WTC11 (cell line): ENCODE measurements around the gene CDK9. TPM values are rescaled to one million over a fixed set of nuclear protein-coding genes. Genes with fewer than 3 reads are reported as not detected.

Source experiments
- ATAC-seq: fragments of 200-7000 bp; cut with Tn5 transposase; 2 replicates; pipeline ENCODE4 v1.10.0; 2021; ENCODE audit warnings: mild to moderate bottlenecking, moderate library complexity
- CTCF ChIA-PET: fragments of 300-600 bp; sonication (Branson Sonifier 250); formaldehyde crosslinking; loops from one replicate; lab custom pipeline; 2021; ENCODE audit warnings: antibody characterized with exemption; lab: Charles Lee
- POLR2A ChIA-PET: fragments of 350-600 bp; sonication (Branson Sonifier 250); formaldehyde crosslinking; loops from one replicate; lab custom pipeline; 2021; ENCODE audit warnings: antibody characterized with exemption; lab: Charles Lee
- DNase-seq: peaks from one replicate; pipeline ENCODE4 v3.0.0; 2021; ENCODE audit warnings: low spot score
- H3K27ac Mint-ChIP-seq: 2 replicates; pipeline ENCODE4 v1.8.0; 2021; ENCODE audit warnings: mixed read lengths
- H3K27me3 Mint-ChIP-seq: 2 replicates; pipeline ENCODE4 v1.8.0; 2021; ENCODE audit warnings: low read depth, mild to moderate bottlenecking, moderate library complexity, mixed read lengths
- H3K36me3 Mint-ChIP-seq: 2 replicates; pipeline ENCODE4 v1.8.0; 2021; ENCODE audit warnings: mixed read lengths
- H3K4me1 Mint-ChIP-seq: 2 replicates; pipeline ENCODE4 v1.8.0; 2022; ENCODE audit warnings: mixed read lengths
- H3K4me3 Mint-ChIP-seq: 2 replicates; pipeline ENCODE4 v1.8.0; 2021; ENCODE audit warnings: mild to moderate bottlenecking, moderate library complexity, mixed read lengths
- H3K9me3 Mint-ChIP-seq: 2 replicates; pipeline ENCODE4 v1.8.0; 2021; ENCODE audit warnings: mixed read lengths
- ESRRA ChIP-seq: sonication (generic); formaldehyde crosslinking; IDR thresholded peaks from 2 replicates; pipeline ENCODE4 v1.8.1; 2022; ENCODE audit warnings: mild to moderate bottlenecking, missing genetic modification reagents, borderline replicate concordance
- FOXJ3 ChIP-seq: sonication (generic); formaldehyde crosslinking; IDR thresholded peaks from 2 replicates; pipeline ENCODE4 v1.9.0; 2021; ENCODE audit warnings: missing genetic modification reagents, mild to moderate bottlenecking, borderline replicate concordance
- FOXK1 ChIP-seq: sonication (generic); formaldehyde crosslinking; IDR thresholded peaks from 2 replicates; pipeline ENCODE4 v1.8.0; 2022; ENCODE audit warnings: mild to moderate bottlenecking, moderate library complexity, missing genetic modification reagents
- NFATC4 ChIP-seq: fragments of 250-450 bp; sonication (Bioruptor Pico); IDR thresholded peaks from 2 replicates; pipeline ENCODE4 v1.9.0; 2021; ENCODE audit warnings: mild to moderate bottlenecking
- NFYB ChIP-seq: sonication (generic); formaldehyde crosslinking; conservative IDR thresholded peaks from 2 replicates; pipeline ENCODE4 v1.8.0; 2022; ENCODE audit warnings: low read depth, missing genetic modification reagents
- NR1H2 ChIP-seq: sonication (generic); formaldehyde crosslinking; IDR thresholded peaks from 2 replicates; pipeline ENCODE4 v1.9.0; 2021; ENCODE audit warnings: mild to moderate bottlenecking, moderate library complexity, missing genetic modification reagents
- NR2C2 ChIP-seq: sonication (generic); formaldehyde crosslinking; IDR thresholded peaks from 2 replicates; pipeline ENCODE4 v1.8.0; 2022; ENCODE audit warnings: mild to moderate bottlenecking, missing genetic modification reagents
- TEAD1 ChIP-seq: sonication (generic); formaldehyde crosslinking; IDR thresholded peaks from 2 replicates; pipeline ENCODE4 v1.8.0; 2022; ENCODE audit warnings: mild to moderate bottlenecking, missing genetic modification reagents
- ZNF219 ChIP-seq: sonication (generic); formaldehyde crosslinking; IDR thresholded peaks from 2 replicates; pipeline ENCODE4 v1.8.0; 2023; ENCODE audit warnings: missing genetic modification reagents, mild to moderate bottlenecking, borderline replicate concordance
- ZNF263 ChIP-seq: sonication (generic); formaldehyde crosslinking; IDR thresholded peaks from 2 replicates; pipeline ENCODE4 v1.8.1; 2022; ENCODE audit warnings: low read depth, mild to moderate bottlenecking, moderate library complexity, missing genetic modification reagents
- total RNA-seq: library from RNA; stranded (reverse); gene quantifications from 3 replicates; pipeline ENCODE4 v1.2.3, GENCODE V29; 2021
- TF ChIP-seq, protein P1 (sequence below): sonication (generic); formaldehyde crosslinking; IDR thresholded peaks from 2 replicates; pipeline ENCODE4 v1.8.0; 2022; ENCODE audit warnings: mild to moderate bottlenecking, missing genetic modification reagents
- TF ChIP-seq, protein P2 (sequence below): sonication (generic); formaldehyde crosslinking; IDR thresholded peaks from 2 replicates; pipeline ENCODE4 v1.8.1; 2023; ENCODE audit warnings: mild to moderate bottlenecking, moderate library complexity, missing genetic modification reagents
- TF ChIP-seq, protein P3 (sequence below): sonication (generic); formaldehyde crosslinking; IDR thresholded peaks from 2 replicates; pipeline ENCODE4 v1.8.1; 2023; ENCODE audit warnings: mild to moderate bottlenecking, missing genetic modification reagents, moderate library complexity
- TF ChIP-seq, protein P4 (sequence below): sonication (generic); formaldehyde crosslinking; IDR thresholded peaks from 2 replicates; pipeline ENCODE4 v1.8.1; 2023; ENCODE audit warnings: mild to moderate bottlenecking, missing genetic modification reagents, moderate library complexity
- TF ChIP-seq, protein P5 (sequence below): sonication (generic); formaldehyde crosslinking; conservative IDR thresholded peaks from 2 replicates; pipeline ENCODE4 v1.8.1; 2023; ENCODE audit warnings: mild to moderate bottlenecking, low read depth, missing genetic modification reagents, moderate library complexity
- TF ChIP-seq, protein P6 (sequence below): fragments of 200-600 bp; IDR thresholded peaks from 2 replicates; pipeline ENCODE4 v1.8.0; 2022; ENCODE audit warnings: antibody characterized with exemption
- TF ChIP-seq, protein P7 (sequence below): fragments of 250-450 bp; sonication (Bioruptor Pico); IDR thresholded peaks from 2 replicates; pipeline ENCODE4 v1.9.0; 2021; ENCODE audit warnings: moderate library complexity, mild to moderate bottlenecking, inconsistent platforms, borderline replicate concordance
- TF ChIP-seq, protein P8 (sequence below): sonication (generic); formaldehyde crosslinking; conservative IDR thresholded peaks from 2 replicates; pipeline ENCODE4 v1.8.1; 2022; ENCODE audit warnings: mild to moderate bottlenecking, missing genetic modification reagents

Gene CDK9
- total RNA-seq, 1 experiment from 2014 or later = 111 TPM

DNA sequence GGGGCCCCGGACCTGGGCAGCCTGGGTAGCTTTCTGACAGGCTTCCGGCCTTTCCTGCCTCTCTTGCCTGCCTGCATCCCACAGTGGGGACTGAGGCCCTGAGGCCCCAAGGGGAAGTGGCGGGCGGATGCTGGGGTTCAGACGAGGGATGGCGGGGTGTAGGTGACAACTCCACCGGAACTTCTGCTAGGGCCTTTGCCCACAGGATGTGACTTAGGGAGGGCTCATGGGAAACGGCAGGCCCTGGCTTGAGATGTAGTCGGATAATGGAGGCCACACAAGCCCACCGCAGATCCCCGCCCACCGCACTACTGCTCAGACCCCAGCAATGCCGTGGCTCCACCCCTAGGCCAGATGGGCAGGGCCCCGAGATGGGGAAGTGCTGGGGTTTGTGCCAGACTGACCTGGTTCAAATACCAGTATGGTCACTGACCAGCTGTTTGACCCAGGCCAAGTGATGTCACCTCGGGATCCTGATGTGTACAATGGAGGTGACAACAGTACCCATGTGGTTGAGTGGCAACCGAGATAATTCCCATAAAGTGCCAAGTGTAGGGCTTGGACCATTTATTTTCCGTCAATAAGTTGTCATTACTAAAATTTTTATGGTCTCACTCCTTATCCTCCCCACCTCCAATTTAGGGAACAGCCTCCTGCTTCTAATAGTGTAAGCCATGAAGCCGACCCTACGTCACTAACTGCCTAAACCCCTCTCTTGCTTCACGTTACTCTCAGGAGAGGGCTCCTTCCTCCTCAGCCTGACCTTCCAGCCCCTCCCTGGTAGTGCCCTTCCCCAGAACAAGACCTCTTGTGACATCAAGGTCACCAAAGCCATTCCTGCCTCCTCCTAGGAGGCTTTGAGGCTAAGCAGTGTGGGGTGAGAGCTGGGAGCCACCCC lies 2.5 kb upstream of the CDK9 start (continued):
- no peak for TF ChIP-seq NFYB (CRISPR knock-in tag)
- TF ChIP-seq, protein P1, sequence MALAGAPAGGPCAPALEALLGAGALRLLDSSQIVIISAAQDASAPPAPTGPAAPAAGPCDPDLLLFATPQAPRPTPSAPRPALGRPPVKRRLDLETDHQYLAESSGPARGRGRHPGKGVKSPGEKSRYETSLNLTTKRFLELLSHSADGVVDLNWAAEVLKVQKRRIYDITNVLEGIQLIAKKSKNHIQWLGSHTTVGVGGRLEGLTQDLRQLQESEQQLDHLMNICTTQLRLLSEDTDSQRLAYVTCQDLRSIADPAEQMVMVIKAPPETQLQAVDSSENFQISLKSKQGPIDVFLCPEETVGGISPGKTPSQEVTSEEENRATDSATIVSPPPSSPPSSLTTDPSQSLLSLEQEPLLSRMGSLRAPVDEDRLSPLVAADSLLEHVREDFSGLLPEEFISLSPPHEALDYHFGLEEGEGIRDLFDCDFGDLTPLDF (CRISPR knock-in tag) = no peak

DNA sequence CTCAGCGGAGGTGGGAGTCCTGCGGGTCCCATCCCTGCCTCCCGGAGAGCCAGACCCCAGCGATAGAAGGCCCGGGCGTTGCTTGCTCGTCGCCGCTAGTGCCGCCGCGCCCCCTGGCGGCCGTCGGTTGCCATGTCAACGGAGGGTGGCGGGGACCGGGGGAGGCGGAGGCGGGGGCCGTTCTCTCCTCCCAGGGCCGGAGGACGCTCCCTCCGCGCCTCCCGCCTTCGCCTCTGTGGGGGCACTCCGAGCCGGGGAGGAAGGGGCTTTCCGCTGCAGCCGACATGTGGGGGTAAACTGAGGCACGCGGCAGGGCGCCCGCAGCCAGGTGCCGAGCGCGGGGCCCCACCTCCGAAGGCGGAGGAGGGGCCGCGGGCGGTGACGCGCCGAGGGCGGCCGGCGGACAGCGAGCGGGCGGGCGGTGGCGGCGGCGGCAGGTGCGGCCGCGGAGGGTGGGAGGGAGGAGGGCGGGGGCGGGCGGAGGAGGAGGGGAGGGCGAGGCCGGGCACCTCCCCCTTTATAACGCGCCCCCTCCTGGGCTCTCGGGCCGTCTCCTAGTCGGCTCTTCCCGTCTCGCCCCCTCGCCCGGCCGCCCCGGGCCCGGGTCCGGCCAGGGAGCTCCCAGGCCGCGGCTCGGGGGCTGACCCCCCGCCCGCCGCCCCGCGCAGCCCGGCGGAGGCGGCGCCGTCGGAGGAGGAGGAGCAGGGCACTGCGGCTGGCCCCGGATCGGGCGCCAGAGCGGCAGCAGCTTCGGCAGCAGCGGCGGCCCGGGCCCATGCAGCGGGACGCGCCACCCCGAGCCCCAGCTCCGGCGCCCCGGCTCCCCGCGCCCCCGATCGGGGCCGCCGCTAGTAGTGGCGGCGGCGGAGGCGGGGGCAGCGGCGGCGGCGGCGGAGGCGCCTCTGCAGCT lies 556 bp upstream of the CDK9 start:
- CTCF ChIA-PET = interaction anchor here (0.5 to 2.9 kb wide), 19 partner anchors 9 to 152 kb away, joined by 3 to 38 read pairs (median 4); partner anchors contain the start of genes FPGS, ST6GALNAC4 and TOR2A
- peaks cover 20% of the 10 kb centered on the region for H3K4me1 Mint-ChIP-seq
- no peaks in the 10 kb centered on the region for H3K27me3 Mint-ChIP-seq
- ATAC-seq (peak; percentile 34), DNase-seq (peak; percentile 90)
- H3K9me3 Mint-ChIP-seq = no peaks in the 10 kb centered on the region
- POLR2A ChIA-PET = interaction anchor here (0.7 to 1.2 kb wide), 6 partner anchors 14 to 85 kb away, joined by 3 to 4 read pairs (median 3); no protein-coding TSS in a partner anchor
- no peak overlapping the region for H3K27ac Mint-ChIP-seq
- H3K36me3 Mint-ChIP-seq = peaks cover 36% of the 10 kb centered on the region
- TF ChIP-seq, protein P2, sequence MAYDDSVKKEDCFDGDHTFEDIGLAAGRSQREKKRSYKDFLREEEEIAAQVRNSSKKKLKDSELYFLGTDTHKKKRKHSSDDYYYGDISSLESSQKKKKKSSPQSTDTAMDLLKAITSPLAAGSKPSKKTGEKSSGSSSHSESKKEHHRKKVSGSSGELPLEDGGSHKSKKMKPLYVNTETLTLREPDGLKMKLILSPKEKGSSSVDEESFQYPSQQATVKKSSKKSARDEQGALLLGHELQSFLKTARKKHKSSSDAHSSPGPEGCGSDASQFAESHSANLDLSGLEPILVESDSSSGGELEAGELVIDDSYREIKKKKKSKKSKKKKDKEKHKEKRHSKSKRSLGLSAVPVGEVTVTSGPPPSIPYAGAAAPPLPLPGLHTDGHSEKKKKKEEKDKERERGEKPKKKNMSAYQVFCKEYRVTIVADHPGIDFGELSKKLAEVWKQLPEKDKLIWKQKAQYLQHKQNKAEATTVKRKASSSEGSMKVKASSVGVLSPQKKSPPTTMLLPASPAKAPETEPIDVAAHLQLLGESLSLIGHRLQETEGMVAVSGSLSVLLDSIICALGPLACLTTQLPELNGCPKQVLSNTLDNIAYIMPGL (CRISPR knock-in tag) = 0 out of 2 replicates have a peak, but pooled peaks have one; percentile 32
- TF ChIP-seq, protein P3, sequence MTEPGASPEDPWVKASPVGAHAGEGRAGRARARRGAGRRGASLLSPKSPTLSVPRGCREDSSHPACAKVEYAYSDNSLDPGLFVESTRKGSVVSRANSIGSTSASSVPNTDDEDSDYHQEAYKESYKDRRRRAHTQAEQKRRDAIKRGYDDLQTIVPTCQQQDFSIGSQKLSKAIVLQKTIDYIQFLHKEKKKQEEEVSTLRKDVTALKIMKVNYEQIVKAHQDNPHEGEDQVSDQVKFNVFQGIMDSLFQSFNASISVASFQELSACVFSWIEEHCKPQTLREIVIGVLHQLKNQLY (CRISPR knock-in tag) = no peak
- TF ChIP-seq TEAD1 = no peak
- TF ChIP-seq ZNF263 (CRISPR knock-in tag) = no peak
- TF ChIP-seq, protein P4, sequence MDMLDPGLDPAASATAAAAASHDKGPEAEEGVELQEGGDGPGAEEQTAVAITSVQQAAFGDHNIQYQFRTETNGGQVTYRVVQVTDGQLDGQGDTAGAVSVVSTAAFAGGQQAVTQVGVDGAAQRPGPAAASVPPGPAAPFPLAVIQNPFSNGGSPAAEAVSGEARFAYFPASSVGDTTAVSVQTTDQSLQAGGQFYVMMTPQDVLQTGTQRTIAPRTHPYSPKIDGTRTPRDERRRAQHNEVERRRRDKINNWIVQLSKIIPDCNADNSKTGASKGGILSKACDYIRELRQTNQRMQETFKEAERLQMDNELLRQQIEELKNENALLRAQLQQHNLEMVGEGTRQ (CRISPR knock-in tag) = no peak
- no peak for TF ChIP-seq FOXJ3
- TF ChIP-seq NFATC4 = no peak
- TF ChIP-seq, protein P5, sequence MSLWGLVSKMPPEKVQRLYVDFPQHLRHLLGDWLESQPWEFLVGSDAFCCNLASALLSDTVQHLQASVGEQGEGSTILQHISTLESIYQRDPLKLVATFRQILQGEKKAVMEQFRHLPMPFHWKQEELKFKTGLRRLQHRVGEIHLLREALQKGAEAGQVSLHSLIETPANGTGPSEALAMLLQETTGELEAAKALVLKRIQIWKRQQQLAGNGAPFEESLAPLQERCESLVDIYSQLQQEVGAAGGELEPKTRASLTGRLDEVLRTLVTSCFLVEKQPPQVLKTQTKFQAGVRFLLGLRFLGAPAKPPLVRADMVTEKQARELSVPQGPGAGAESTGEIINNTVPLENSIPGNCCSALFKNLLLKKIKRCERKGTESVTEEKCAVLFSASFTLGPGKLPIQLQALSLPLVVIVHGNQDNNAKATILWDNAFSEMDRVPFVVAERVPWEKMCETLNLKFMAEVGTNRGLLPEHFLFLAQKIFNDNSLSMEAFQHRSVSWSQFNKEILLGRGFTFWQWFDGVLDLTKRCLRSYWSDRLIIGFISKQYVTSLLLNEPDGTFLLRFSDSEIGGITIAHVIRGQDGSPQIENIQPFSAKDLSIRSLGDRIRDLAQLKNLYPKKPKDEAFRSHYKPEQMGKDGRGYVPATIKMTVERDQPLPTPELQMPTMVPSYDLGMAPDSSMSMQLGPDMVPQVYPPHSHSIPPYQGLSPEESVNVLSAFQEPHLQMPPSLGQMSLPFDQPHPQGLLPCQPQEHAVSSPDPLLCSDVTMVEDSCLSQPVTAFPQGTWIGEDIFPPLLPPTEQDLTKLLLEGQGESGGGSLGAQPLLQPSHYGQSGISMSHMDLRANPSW = no peak
- TF ChIP-seq, protein P6, sequence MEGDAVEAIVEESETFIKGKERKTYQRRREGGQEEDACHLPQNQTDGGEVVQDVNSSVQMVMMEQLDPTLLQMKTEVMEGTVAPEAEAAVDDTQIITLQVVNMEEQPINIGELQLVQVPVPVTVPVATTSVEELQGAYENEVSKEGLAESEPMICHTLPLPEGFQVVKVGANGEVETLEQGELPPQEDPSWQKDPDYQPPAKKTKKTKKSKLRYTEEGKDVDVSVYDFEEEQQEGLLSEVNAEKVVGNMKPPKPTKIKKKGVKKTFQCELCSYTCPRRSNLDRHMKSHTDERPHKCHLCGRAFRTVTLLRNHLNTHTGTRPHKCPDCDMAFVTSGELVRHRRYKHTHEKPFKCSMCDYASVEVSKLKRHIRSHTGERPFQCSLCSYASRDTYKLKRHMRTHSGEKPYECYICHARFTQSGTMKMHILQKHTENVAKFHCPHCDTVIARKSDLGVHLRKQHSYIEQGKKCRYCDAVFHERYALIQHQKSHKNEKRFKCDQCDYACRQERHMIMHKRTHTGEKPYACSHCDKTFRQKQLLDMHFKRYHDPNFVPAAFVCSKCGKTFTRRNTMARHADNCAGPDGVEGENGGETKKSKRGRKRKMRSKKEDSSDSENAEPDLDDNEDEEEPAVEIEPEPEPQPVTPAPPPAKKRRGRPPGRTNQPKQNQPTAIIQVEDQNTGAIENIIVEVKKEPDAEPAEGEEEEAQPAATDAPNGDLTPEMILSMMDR = peak; percentile 95
- TF ChIP-seq, protein P7, sequence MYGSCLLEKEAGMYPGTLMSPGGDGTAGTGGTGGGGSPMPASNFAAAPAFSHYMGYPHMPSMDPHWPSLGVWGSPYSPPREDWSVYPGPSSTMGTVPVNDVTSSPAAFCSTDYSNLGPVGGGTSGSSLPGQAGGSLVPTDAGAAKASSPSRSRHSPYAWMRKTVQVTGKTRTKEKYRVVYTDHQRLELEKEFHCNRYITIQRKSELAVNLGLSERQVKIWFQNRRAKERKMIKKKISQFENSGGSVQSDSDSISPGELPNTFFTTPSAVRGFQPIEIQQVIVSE = no peak
- TF ChIP-seq NR1H2 = no peak
- TF ChIP-seq NR2C2 = no peak
- no peak for TF ChIP-seq ZNF219 (CRISPR knock-in tag)
- TF ChIP-seq, protein P8, sequence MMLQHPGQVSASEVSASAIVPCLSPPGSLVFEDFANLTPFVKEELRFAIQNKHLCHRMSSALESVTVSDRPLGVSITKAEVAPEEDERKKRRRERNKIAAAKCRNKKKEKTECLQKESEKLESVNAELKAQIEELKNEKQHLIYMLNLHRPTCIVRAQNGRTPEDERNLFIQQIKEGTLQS (CRISPR knock-in tag) = no peak
- 0 out of 2 replicates have a peak, but pooled peaks have one; percentile 64 for TF ChIP-seq ESRRA (CRISPR knock-in tag)
- TF ChIP-seq FOXK1 (CRISPR knock-in tag) = no peak
- peak overlapping the region; percentile 97 for H3K4me3 Mint-ChIP-seq
